ENCODE data around the gene SAE1.

SAE1 gene

DNA sequence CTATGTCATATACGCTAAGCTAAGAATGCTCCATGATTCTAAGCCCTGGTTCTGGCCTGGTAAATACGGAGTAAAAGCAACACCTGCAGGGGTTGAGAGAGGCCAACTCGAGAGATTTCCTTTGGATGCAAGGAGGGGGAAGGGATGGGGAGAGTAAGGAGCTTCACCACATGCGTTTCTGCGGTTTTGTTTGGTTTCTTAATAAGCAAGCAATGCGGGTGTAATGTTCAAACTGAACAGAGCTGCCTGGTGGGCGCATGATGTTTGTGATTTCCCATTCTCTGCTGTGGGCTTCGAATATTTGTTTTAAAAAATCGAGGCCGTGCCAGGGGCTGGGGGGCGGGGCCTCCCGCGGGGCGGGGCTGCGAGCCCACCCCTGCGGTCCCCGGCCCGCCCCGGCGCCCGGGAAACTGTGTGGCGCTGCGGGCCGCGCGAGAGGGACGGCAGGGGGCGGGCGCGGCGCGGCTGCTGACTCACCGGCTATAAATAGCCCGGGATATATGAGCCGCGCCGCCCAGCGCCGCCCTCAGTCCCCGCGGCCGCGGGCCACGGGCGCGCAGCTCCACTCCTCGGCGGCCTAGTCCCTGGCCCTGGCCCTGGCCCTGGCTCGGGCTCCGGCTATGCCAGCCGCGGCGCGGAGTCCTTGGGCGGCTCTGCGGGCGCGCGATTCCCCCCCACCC is 95.3 kb downstream of the SAE1 start:
- no peak for FAIRE-seq

DNA sequence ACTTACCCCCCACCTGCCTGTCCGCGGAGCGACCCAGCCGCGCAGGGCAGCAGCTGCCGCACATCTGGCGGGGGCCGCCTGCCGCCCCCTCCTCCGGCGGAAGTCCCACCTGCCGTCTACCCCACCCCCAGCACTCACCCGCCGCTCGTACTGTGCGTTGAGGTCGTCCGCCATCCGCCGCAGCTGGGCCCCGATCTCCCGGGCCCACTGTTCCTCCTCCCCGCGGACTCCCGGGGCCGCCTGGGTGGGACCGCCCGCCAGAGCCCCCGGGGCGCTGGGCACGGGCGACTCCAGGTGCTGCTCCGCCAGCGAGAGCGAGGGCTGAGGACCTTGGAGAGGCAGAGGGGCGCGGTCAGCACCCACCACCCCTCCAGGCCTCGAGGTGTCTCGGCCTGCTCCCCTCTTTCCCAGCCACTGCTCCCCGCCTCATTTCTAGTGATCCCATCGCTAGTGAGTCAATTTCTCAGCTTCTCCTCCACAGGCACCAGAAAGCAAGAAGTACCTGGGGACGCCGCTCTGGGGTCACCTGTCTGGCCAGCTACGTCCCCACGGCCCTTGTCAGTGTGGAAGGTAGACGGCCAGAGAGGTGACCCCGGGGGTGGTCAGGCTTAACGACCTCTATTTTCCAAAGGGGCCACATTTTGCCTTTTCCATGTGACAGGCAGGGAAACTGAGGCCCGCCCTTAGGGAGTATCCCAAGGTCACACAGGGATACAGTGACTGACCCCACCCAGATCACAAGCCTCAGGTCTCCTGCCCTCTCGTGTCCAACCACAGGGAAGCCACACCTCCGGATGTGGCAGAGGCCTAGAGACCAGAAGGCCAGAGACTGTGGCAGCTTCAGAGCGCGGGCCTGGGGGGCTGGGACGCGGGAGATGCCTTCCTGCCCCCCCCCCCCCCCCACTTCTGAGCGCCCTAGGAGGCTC is 96.1 kb downstream of the SAE1 start:
- no peak for FAIRE-seq

DNA sequence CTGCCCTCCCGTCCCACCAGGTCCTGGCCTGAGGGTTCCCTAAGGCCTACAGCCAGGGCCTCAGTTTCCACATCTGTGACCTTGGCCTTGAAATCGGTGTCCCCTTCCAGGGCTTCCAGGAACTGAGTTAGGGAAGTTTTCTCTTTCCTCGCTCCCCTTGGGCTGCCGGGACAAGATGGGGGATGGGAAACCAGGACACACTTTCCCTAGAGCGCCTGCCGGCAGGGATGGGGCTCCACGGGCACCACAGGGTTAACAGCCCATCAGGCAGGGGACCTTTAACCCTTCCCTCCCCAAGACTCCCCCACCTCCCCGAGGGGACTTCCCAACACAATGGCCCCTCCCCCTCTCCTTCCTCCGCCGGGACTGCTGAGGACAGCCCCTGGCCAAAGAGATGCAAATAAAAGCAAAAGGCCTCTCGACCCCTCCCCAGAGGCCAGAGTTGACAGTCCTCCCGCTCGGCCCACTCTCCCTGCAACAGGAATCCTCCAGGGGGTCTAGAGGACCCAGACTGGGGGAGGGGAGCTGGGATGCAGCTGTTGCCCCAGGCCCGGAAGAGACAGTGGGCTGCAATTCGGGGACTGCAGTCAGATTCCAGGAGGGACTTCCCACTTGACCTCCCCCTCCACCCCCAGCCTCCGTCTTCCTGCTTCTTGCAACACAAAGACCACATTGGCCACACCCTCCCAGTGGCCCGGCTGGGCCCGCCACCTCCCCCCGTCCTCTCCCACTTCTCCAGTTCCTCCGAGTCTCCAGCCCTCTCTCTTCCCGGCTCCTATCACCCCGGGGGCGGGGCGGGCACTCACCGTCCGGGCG is 96.9 kb downstream of the SAE1 start:
- FAIRE-seq: peak; percentile 78

DNA sequence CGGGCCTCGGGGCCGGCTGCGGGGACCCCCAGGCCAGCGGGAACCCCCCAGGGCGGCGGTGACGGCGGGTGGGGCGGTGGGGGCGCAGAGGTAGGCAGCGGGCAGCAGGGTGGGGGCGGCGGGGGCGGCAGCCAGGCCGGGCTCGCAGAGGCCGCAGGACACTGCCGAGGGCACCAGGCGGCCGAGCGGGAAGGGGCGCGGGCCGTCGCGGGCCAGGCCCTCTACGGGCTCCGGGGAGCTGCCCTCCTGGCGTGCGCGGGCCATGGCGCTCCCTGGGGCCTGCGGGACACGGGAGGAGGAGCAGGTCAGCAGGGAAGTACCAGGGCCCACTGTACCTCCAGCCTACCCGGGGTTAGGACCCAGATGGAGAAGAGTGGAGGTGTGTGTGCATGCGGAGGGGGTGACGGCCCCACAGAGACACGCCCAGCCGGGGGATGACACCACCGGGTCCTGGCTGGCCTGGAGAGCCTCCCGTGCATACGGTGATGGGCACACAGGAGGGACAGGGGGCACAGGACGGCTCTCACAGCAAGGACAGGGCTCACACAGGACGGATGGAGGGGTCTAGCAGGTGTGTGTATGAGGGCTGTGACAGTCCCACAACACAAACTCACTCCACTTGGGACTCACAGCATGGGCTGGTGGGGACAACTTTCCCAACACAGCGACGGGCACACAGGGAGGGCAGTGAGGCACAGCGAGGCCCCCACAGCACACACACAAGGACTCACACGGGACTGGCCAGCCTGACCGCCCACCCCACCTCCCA is 97.7 kb downstream of the SAE1 start:
- no peak for FAIRE-seq

DNA sequence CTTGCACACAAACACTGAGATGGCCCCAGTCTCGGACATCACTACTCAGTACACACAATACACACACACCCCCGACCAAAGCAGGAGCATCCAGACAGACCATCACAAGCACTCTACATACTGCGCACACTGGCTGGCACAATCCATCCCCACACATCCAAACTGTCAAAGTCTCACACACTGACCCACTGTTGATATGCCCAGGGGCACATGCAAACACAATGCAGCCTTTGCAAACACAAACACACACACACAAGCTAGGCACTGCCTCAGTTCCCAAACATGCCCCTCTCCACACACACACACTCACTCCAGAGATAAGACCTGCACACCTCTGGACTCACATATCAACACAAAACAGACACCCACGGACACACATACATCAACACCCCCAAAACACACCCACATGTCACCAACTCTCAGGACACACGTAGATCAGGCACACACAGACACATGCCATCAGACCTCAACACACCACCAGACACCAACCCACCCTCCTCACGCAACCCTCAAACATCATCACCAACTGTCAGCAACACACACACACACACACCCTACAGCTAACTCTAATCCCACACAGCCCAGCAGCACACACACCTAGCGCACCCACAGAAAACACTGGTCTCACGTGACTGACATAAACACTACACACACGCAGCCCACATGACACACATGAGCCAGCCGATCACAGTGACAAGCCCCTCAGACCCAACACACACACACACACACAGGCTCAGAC is 98.5 kb downstream of the SAE1 start:
- FAIRE-seq: no peak

DNA sequence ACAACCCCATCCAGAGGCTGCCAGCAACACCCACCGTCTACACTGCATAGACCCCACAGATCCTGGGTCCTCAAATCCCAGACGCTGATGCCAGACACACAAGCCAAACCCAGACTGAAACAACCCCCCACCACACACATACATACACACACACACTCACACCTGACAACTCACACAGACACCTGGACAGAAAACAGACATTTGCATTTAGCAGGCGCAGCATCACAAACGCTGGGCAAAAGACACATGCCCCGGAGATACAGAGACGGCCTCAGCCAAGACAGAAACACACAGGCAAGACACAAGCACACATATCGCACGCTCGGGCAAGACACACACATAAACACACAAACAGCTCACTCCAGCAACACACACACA is 99.0 kb downstream of the SAE1 start:
- FAIRE-seq: no peak

DNA sequence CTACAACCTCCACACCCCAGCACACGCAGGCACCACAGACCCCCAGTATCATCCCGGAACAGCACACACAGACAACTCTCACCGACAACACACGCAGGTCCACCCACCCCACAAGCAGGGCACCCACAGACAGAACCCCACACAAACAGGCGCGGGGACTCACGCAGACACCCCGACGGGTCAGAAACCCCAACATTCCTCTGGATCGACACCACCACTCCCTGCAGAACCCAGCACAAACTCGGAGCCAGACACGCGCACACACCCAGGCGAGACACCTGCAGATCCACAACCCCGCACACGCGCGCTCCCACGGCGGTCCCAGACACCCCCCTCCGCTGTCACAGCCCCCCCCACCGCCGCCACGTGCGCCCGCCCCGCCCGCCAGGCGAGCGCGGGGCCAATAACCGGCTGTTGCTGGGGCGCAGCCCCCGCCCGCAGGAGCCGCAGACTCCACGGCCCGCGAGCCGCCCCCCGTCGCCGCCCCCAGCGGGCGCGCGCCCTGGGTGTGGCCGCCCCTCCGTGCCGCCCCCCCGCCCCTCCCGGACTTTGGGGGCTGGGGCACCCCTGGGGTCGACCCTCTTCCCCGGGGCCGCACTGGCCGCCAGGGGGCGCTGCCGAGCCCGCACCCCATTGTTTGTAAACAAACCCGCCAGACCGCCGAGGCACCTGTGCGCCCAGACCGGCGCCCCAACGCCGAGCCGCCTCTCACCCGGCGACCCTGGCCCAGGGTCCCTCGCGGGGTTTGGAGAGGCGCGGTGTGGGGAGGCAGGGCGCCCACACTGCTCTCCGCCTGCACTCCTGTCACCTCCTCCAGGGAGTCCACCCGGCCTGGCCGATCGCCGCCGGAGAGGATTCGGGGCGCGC is 99.7 kb downstream of the SAE1 start:
- FAIRE-seq: no peak

DNA sequence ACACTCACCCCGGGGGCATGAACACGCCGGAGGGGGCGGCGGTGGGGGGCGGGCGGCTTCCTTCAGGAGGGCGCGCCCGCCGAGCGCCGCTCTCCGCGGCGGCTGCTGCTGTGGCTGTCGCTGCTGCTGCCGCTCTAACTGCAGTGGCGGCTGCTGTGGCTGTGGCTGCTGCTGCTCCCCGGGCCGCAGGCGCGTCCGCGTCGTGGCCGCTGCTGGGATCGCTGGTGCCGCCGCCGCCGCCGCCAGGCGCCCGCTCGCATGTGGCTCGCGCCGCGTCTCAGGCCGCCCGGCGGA is 100.2 kb downstream of the SAE1 start, which contains the start of gene BBC3:
Gene BBC3 (minus strand): TSS at position 279 of the 294 bp plus-strand sequence. CDS start 2,768 bp downstream, outside the sequence.
- FAIRE-seq: no peak

DNA sequence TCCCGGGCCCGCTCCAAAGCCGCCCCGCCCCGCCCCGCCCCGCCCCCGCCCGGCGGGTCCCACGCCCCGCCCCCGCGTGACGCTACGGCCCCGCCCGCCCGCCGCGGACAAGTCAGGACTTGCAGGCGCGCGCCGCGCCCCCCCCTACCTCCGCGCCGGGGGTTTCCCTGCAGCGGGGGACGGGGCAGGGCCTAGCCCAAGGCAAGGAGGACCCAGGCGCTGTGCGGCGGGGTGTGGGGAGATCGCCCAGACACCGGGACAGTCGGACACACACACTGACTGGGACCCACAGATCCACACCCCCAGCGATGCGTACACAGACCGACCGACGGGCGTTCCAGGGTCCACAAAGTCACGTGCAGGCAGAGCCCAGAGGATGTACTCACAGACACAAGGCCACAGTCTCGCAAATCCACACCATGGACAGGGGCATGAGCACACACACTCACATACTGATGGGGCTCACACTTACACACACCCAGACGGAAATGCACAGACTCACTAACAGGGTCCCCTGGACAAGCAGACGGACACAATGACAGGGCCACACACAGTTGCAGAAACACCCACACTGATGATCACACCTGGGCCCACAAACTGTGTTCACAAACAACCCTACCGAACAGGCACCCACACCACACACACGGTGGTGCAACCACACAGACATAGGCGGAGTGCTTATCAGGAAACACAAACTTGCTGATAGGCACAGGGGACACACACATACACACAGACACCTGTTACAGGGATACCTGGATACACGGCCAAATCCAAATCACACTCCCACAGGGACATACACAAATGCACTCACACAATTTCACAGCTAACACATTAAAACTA is 100.8 kb downstream of the SAE1 start:
- FAIRE-seq: no peak

DNA sequence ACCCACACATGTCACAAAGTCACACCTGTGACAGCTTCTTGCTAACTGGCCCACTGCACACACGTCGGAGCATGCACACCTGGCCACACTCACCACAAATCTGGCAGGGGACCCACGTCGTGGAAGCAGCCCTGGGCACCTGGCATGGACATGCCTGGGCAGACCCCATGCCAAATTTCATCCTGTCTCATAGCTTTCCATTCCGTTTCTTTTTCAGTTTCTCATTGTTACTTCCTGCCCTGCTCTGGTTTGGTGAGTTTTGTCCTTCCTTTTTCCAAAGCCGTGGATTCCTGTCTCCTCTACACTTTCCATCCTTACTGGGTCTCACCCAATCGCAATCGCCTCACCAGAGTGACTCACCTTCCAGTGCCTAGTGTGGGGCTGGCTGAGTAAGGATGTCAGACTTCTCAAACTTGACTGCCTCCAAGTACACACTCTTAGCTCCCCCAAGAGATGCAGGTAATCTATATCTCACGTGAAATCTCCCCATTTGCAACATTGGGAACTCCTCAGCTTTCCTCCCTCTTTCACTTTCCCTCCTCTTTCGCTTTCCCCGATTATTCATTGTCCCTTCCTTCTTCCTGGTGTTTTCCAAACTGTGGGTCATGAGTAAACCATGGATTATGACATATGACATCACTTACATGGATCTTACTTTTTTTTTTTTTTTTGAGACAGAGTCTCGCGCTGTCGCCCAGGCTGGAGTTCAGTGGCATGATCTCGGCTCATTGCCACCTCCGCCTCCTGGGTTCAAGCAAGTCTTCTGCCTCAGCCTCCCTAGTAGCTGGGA is 102.0 kb downstream of the SAE1 start:
- FAIRE-seq: peak; percentile 33

DNA sequence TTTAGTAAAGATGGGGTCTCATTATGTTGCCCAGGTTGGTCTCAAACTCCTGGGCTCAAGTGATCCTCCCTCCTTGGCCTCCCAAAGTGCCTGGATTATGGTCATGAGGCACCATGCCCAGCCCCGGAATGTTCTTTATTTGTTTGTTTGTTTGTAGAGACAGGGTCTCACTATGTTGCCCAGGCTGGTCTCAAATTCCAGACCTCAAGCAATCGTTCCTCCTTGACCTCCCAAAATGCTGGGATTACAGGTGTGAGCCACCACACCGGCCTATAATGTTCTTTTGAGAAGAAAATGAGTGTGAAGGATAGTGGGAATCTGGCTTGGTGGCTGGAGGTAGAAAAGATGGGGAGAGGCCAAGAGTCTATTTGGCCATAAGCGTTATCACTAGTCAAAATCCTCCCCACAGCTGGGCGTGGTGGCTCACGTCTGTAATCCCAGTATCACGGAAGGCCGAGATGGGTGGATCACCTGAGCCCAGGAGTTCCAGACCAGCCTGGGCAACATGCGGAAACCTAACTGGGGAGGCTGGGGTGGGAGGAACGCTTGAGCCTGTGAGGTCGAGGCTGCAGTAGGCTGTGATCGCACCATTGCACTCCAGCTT is 105.5 kb downstream of the SAE1 start:
- FAIRE-seq: no peak

DNA sequence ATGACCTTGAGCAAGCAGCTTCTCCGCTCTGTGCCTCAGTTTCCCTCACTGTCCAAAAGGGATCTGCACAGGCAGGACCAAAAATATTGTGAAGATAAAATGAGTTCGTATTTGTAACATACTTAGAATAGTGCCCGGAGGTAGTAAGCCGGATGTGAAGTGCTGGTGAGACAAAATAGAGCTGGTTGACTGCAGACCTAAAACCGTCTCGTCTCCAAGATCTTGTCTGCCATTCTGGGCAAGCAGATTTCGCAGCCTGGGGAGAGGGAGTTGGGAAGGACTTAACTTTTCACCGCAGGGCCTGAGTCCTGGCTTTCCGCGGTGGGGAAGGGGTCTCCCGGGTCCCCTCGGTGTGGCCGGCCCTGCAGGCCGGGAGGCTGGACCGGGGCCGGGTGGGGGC is 108.5 kb downstream of the SAE1 start:
- no peak for FAIRE-seq

DNA sequence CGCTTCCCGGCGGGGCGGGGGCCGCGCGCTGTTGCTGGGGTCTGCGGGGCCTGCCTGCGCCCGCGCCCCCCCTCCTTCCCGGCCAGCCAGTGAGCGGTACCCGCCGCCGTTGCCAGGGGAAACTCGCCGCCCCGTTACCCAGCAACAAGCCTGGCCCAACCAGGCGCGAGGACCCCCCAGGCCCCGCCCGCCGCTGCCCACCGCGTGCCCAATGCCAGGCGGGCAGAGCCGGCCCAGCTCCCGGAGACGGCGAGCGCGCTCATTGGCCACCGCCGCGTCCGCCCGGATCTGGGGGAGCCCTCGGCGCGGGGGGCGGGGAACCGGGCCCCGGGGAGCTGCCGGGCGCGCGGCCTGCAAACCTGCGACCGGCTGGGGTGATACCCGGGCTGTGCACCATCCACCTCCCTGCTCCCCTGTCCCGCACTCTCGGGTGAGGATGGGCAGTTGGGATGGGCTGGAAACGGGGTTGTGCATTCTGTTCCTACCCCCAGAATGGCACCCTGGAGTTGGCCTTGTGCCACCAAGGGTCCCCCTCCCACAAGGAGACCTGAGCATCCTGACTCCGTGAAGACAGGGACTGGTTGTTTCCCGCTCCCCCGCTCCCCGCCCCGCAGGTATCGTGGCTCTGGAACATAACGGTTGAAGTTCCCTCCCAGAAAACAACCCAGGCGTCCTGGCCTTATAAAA is 109.1 kb downstream of the SAE1 start:
- FAIRE-seq: no peak

DNA sequence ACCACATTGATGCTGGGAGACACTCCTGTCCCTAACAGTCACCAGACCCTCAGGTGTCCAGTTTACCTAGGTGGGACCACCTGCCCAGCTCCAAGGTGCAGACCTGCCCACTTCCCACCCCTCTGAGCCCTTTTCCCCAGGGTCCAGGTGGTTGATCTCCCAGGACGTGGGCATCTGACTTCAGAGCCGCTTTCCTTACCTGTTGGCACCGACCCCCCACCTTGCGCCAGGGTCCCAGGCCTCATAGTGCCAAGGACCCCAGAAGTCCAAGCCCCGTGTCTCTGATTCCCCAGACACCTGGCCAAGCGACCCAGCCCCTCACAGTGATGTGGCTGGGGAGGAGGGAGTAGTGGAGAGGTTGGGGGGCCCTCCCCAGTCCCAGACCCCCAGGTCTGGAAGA is 109.9 kb downstream of the SAE1 start:
- FAIRE-seq: no peak

DNA sequence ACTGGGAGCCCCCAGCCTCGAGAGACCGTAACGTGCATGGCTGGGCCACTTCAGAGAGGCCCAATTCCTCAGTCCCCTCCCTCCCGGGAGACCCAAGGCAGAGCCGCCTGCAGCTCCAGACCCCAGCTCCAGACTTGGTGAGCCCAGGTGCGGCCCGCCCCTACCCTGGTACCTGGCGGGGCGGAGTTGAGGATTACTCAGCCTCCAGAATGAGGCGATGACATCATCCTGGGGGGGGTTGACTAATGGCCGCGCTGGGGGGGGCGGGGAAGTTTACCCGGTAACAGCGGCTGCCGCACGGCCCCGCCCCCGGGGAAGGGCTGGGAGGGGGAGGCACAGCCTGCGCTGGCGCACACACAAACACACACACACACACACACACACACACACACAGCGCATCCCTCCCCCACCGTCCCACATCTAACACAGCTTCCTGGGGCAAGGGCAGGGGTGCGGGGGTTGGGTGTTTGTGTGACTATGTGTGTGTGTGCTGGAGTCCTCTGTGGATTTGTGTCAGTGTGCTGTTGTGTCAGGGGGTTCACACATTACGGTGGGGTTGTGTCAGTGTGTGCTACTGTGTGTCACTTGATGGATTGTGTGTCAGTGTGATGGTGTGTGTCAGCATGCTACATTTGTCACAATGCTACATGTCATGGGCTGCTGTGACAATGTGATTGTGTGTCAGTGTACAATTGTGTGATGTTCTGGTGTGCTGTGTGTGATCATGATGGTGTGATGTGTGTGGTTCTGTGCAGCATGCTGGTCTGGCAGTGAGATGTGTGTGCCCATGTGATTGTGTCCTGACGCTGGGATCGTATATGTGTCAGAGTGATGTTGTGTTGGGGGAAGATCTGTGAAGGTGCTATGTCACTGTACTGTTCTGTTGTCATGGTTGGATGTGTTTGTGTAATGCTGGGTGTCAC is 110.6 kb downstream of the SAE1 start:
- no peak for FAIRE-seq

DNA sequence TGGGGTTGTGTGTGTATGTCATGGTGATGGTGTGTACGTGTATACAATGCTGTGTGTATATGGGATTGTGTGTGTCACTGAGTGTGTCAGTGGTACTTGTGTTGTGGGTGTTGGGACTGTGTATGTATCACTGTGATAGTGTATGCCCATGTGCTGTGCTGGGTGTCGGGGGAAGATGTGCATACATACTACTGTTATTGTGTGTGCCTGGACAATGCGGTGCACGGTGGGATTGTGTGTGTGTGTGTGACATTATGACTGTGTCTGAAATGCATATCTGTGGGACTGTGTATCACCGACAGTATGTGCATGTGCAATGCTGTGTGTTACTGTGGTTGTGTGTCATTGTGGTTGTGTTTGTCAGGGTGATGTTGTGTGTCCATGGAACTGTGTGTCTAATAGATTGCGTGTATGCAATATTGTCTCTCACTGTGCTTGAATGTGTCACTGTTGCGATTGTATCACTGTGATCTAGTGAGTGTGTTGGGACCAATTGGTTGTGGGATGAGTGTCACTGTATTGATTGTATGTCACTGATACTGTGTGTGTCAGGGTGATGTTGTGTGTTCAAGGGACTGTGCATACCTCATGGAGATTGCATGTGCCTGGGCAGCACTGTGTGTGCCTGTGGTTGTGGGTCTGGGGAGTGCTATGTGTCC is 111.4 kb downstream of the SAE1 start:
- FAIRE-seq: no peak
